Measurements from ENCODE around the gene PIGN.

DNA sequence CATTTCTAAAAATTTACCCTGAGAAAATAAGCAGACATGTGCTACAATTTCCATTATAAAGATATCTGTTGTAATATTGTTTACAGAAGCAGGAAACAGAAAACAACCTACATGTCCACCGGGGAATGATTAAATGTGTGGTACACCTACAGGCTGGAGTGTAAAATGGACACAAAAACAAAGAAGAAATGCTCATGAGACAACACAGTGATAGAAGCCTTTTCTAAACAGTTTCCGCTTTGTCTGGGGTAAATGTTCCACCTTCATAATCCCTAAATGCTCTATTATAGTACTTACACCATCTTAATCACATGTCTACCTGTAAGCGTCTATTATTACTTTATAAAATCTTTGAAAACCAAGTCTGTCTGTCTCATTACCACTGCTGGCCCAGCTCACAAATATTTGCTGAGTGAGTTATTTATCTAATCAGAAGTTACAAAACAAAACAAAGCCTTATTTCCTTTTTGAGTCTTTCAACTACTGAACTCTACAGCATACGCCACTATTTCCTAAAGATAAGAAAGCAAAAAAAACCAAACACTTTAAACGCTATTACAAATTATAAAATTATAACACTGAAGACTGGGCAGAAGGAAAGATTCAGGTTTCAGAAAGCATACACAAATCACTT is 95.3 kb downstream of the PIGN start:
- TF ChIP-seq CTCF (IDR thresholded peaks at IDR 0.05) (no peak), POLR2A (IDR thresholded peaks at IDR 0.05) (no peak)
